Aorta (tissue), 5 donors: Measurements from ENCODE around the gene PAGE4. TPM values are rescaled to one million over a fixed set of nuclear protein-coding genes. Genes with fewer than 3 reads are reported as not detected.

ENCODE experiments used
- ATAC-seq: fragments of 200-7000 bp; cut with Tn5 transposase; one replicate; pipeline ENCODE4 v1.9.1; 2022; ENCODE audit warnings: moderate library complexity; ENCODE audit not compliant: low FRiP score
- DNase-seq, 2 donors: peaks; one replicate each; pipeline ENCODE4 v3.0.0-alpha.2; 2020
- H3K27ac ChIP-seq, 2 donors: one replicate each; pipeline ENCODE4 v1.5.1; 2013; ENCODE audit warnings: low read length in 2 of 2, mild to moderate bottlenecking in 2 of 2, moderate library complexity in 2 of 2, control low read depth in 1 of 2, inconsistent platforms in 1 of 2, low read depth in 1 of 2
- H3K27me3 ChIP-seq, 2 donors: one replicate each; pipeline ENCODE4 v1.6.1; 2013; ENCODE audit warnings: control low read depth in 1 of 2, low read length in 1 of 2, mild to moderate bottlenecking in 1 of 2, moderate library complexity in 1 of 2; ENCODE audit not compliant: insufficient read depth in 2 of 2, control insufficient read depth in 1 of 2
- H3K36me3 ChIP-seq, 2 donors: one replicate each; pipeline ENCODE4 v1.6.1; 2013; ENCODE audit warnings: control low read depth in 1 of 2, low read length in 1 of 2, mild to moderate bottlenecking in 1 of 2; ENCODE audit not compliant: insufficient read depth in 2 of 2, control insufficient read depth in 1 of 2
- H3K4me1 ChIP-seq, 2 donors: one replicate each; pipeline ENCODE4 v1.6.1; 2013; ENCODE audit warnings: low read length in 2 of 2, control low read depth in 1 of 2, mild to moderate bottlenecking in 1 of 2, moderate library complexity in 1 of 2; ENCODE audit not compliant: insufficient read depth in 2 of 2, control insufficient read depth in 1 of 2
- H3K4me3 ChIP-seq, 2 donors: one replicate each; pipeline ENCODE4 v1.5.1; 2013; ENCODE audit warnings: low read length in 2 of 2, control low read depth in 1 of 2, mild to moderate bottlenecking in 1 of 2
- H3K9me3 ChIP-seq: one replicate; pipeline ENCODE4 v1.6.1; 2013; ENCODE audit warnings: mild to moderate bottlenecking, low read length; ENCODE audit not compliant: control insufficient read depth
- WGBS, 2 donors: extraction: QIAGEN DNeasy Blood & Tissue Kit; methylation state at CpG; one replicate each; pipeline ENCODE4 v1.1.7; 2013; 5-methylcytosine and 5-hydroxymethylcytosine counted together
- intact Hi-C, 2 donors: fragments of 100-400 bp; cut with DNase I; formaldehyde crosslinking; loops; one replicate each; pipeline versions ENCODE4 v1.14.2 to v1.15.0; 2022
- polyA plus RNA-seq, 2 donors: library from polyadenylated mRNA; stranded (reverse); fragments of 200-250 nt; gene quantifications; one replicate each; pipeline ENCODE4 v1.2.3, GENCODE V29; 2013
- total RNA-seq, 2 donors: library from RNA; stranded (reverse); fragmentation: NEBNext Ultra II Directional; extraction: Animal tissue kit (Norgen Biotek cat#: 25700); gene quantifications; one replicate each; pipeline ENCODE4 v1.2.1, GENCODE V29; 2021
- donor health status: healthy with polysubstance abuse.
- donor health status: Bipolar disorder and iron deficiency.
- donor health status: DM: no; HTN: no; CAD: no.
- donor health status: DM: no; HTN: no; CAD: no.
- donor health status: DM: yes; HTN: yes; CAD: no.

The PAGE4 gene
- total and polyA plus RNA-seq, 4 donors = not detected

GRCh38 chrX:49878834-49879655 is 49.9 kb downstream of the PAGE4 start, which contains the start of gene USP27X:
Gene USP27X (plus strand): TSS chrX:49879484. CDS start chrX:49880308, 824 bp downstream.
- no peaks in the 10 kb centered on the region for H3K9me3 ChIP-seq
- intact Hi-C loops = loop anchor here in 1 of 2 donors (5.0 kb wide), 1 partner anchor 587 kb away; no protein-coding TSS in a partner anchor
- 0 to 26% methylated on average over 56 to 60 of the region's 60 CpGs for WGBS, 2 donors
- H3K27ac ChIP-seq = peak within 1 kb of the TSS in 1 of 2 donors; percentile 69
- DNase-seq (peak; percentile 85 to 92), ATAC-seq (peak; percentile 91)
- peaks cover 0 to 2% of the 10 kb centered on the region in 2 donors for H3K4me1 ChIP-seq
- peaks cover 0 to 8% of the 10 kb centered on the region in 2 donors for H3K27me3 ChIP-seq
- H3K36me3 ChIP-seq = peaks cover 0 to 2% of the 10 kb centered on the region in 2 donors
- H3K4me3 ChIP-seq = peak within 1 kb of the TSS; percentile 42 to 83

DNA sequence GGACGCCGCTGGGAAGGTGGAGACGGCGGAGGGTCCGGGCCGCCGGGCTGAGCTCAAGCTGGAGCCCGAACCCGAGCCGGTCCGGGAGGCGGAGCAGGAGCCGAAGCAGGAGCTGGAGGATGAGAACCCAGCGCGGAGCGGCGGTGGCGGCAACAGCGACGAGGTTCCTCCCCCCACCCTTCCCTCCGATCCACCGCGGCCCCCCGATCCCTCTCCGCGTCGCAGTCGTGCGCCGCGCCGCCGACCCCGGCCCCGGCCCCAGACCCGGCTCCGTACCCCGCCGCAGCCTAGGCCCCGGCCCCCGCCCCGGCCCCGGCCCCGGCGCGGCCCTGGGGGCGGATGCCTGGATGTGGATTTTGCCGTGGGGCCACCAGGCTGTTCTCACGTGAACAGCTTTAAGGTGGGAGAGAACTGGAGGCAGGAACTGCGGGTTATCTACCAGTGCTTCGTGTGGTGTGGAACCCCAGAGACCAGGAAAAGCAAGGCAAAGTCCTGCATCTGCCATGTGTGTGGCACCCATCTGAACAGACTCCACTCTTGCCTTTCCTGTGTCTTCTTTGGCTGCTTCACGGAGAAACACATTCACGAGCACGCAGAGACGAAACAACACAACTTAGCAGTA is 50.7 kb downstream of the PAGE4 start:
- H3K4me1 ChIP-seq = peaks cover 0 to 2% of the 10 kb centered on the region in 2 donors
- intact Hi-C loops = loop anchor here in 1 of 2 donors (5.0 kb wide), 1 partner anchor 587 kb away; no protein-coding TSS in a partner anchor
- no peaks in the 10 kb centered on the region for H3K9me3 ChIP-seq
- ATAC-seq = no peak
- peaks cover 0 to 2% of the 10 kb centered on the region in 2 donors for H3K36me3 ChIP-seq
- H3K4me3 ChIP-seq = peak overlapping the region; percentile 42 to 83
- peaks cover 0 to 5% of the 10 kb centered on the region in 2 donors for H3K27me3 ChIP-seq
- no peak for DNase-seq
- H3K27ac ChIP-seq = peak overlapping the region in 1 of 2 donors; percentile 69
- WGBS, 2 donors = 3 to 60% methylated on average over 30 to 55 of the region's 55 CpGs

GRCh38 chrX:49880668-49881067 is 51.6 kb downstream of the PAGE4 start:
- H3K4me1 ChIP-seq = peaks cover 0 to 2% of the 10 kb centered on the region in 2 donors
- WGBS, 2 donors = 83 to 97% methylated on average over 12 of the region's 12 CpGs
- H3K4me3 ChIP-seq = no peak overlapping the region
- no peak for ATAC-seq
- peaks cover 0 to 2% of the 10 kb centered on the region in 2 donors for H3K36me3 ChIP-seq
- no peak for DNase-seq
- no peak overlapping the region for H3K27ac ChIP-seq
- no peaks in the 10 kb centered on the region for H3K27me3 ChIP-seq
- intact Hi-C loops = no loop called here
- H3K9me3 ChIP-seq = no peaks in the 10 kb centered on the region

Other genes with a start within 250 kb of the PAGE4 start
- gene GAGE12H, start 249.4 kb upstream of the PAGE4 start, total RNA-seq = not detected
- gene GAGE12H, start 249.4 kb upstream of the PAGE4 start, polyA plus RNA-seq = not detected
- not detected for gene GAGE2A, start 239.8 kb upstream of the PAGE4 start, total RNA-seq
- gene GAGE2A, start 239.8 kb upstream of the PAGE4 start, polyA plus RNA-seq = not detected
- not detected for gene GAGE1, start 230.3 kb upstream of the PAGE4 start, total RNA-seq
- not detected for gene GAGE1, start 230.3 kb upstream of the PAGE4 start, polyA plus RNA-seq
- not detected for gene PAGE1, start 133.3 kb upstream of the PAGE4 start, total RNA-seq
- gene PAGE1, start 133.3 kb upstream of the PAGE4 start, polyA plus RNA-seq = not detected
- 1 to 10 TPM; 3.9 TPM for gene USP27X, start 50.2 kb downstream of the PAGE4 start, total RNA-seq
- gene USP27X, start 50.2 kb downstream of the PAGE4 start, polyA plus RNA-seq = 1 to 10 TPM; 2.1 to 4.1 TPM
- gene CLCN5, start 93.3 kb downstream of the PAGE4 start, total RNA-seq = 1 to 10 TPM; 4.8 to 9.4 TPM
- 1 to 10 TPM in 1 of 2 donors, under 1 TPM in 1; 0.88 to 1.0 TPM for gene CLCN5, start 93.3 kb downstream of the PAGE4 start, polyA plus RNA-seq